ENCODE data around the gene C2orf72.

The C2orf72 gene

GRCh38 chr2:231039294-231039664 lies 2.0 kb downstream of the C2orf72 start:
- Mint-ChIP-seq H3K4me1 (ENCODE audit: low read depth in 2 of 2) (peaks cover 4 to 7% of the 10 kb centered on the region in 2 donors), H3K4me3 (no peak overlapping the region), H3K36me3 (ENCODE audit: insufficient read depth) (peaks cover 3% of the 10 kb centered on the region), H3K9me3 (no peaks in the 10 kb centered on the region), H3K27me3 (peaks cover 65 to 76% of the 10 kb centered on the region in 2 donors), H3K27ac (no peak overlapping the region)
- ATAC-seq (replicated peaks): no peak
- no peak for DNase-seq

GRCh38 chr2:231039821-231040364 lies 2.6 kb downstream of the C2orf72 start:
- Mint-ChIP-seq H3K9me3 (no peaks in the 10 kb centered on the region), H3K36me3 (ENCODE audit: insufficient read depth) (peaks cover 3% of the 10 kb centered on the region), H3K27me3 (peaks cover 59 to 70% of the 10 kb centered on the region in 2 donors), H3K4me1 (ENCODE audit: low read depth in 2 of 2) (peaks cover 4 to 7% of the 10 kb centered on the region in 2 donors), H3K27ac (no peak overlapping the region), H3K4me3 (no peak overlapping the region)
- DNase-seq: no peak
- no peak for ATAC-seq (replicated peaks)

GRCh38 chr2:231041061-231041689 lies 3.9 kb downstream of the C2orf72 start:
- peaks cover 50 to 57% of the 10 kb centered on the region in 2 donors for H3K27me3 Mint-ChIP-seq
- no peak for ATAC-seq (replicated peaks)
- no peak overlapping the region for H3K27ac Mint-ChIP-seq
- DNase-seq: no peak
- no peak overlapping the region for H3K4me3 Mint-ChIP-seq
- peaks cover 3% of the 10 kb centered on the region for H3K36me3 Mint-ChIP-seq (ENCODE audit: insufficient read depth)
- H3K4me1 Mint-ChIP-seq (ENCODE audit: low read depth in 2 of 2): peaks cover 4 to 7% of the 10 kb centered on the region in 2 donors
- H3K9me3 Mint-ChIP-seq: no peaks in the 10 kb centered on the region

- DNase-seq (no peak), ATAC-seq (replicated peaks) (no peak)
- Mint-ChIP-seq H3K36me3 (ENCODE audit: insufficient read depth) (no peaks in the 10 kb centered on the region), H3K27ac (no peak overlapping the region), H3K9me3 (no peaks in the 10 kb centered on the region), H3K27me3 (peaks cover 33 to 55% of the 10 kb centered on the region in 2 donors), H3K4me3 (no peak overlapping the region), H3K4me1 (ENCODE audit: low read depth in 2 of 2) (peaks cover 0 to under 1% of the 10 kb centered on the region in 2 donors)
These were observed 6.5 kb downstream of the C2orf72 start for GRCh38 chr2:231043796-231044195.

- H3K27me3 Mint-ChIP-seq: peaks cover 2 to 24% of the 10 kb centered on the region in 2 donors
- no peak overlapping the region for H3K27ac Mint-ChIP-seq
- H3K9me3 Mint-ChIP-seq: no peaks in the 10 kb centered on the region
- ATAC-seq (replicated peaks): no peak
- no peak for DNase-seq
- peaks cover 0 to 3% of the 10 kb centered on the region in 2 donors for H3K4me1 Mint-ChIP-seq (ENCODE audit: low read depth in 2 of 2)
- H3K4me3 Mint-ChIP-seq: no peak overlapping the region
- no peaks in the 10 kb centered on the region for H3K36me3 Mint-ChIP-seq (ENCODE audit: insufficient read depth)
These were observed 9.6 kb downstream of the C2orf72 start for GRCh38 chr2:231046916-231047273.

GRCh38 chr2:231047274-231047922 lies 10.1 kb downstream of the C2orf72 start:
- ATAC-seq (replicated peaks) (no peak), DNase-seq (no peak)
- Mint-ChIP-seq H3K27me3 (peaks cover 0 to 19% of the 10 kb centered on the region in 2 donors), H3K4me3 (no peak overlapping the region), H3K4me1 (ENCODE audit: low read depth in 2 of 2) (peaks cover 1 to 5% of the 10 kb centered on the region in 2 donors), H3K9me3 (no peaks in the 10 kb centered on the region), H3K36me3 (ENCODE audit: insufficient read depth) (no peaks in the 10 kb centered on the region), H3K27ac (no peak overlapping the region)

GRCh38 chr2:231047923-231048915 lies 10.9 kb downstream of the C2orf72 start:
- no peak overlapping the region for H3K27ac Mint-ChIP-seq
- no peak overlapping the region for H3K4me3 Mint-ChIP-seq
- H3K9me3 Mint-ChIP-seq: no peaks in the 10 kb centered on the region
- no peak for DNase-seq
- peaks cover 9 to 12% of the 10 kb centered on the region in 2 donors for H3K4me1 Mint-ChIP-seq (ENCODE audit: low read depth in 2 of 2)
- peaks cover 4% of the 10 kb centered on the region for H3K36me3 Mint-ChIP-seq (ENCODE audit: insufficient read depth)
- no peak for ATAC-seq (replicated peaks)
- H3K27me3 Mint-ChIP-seq: peaks cover 0 to 21% of the 10 kb centered on the region in 2 donors

GRCh38 chr2:231049286-231050017 lies 12.1 kb downstream of the C2orf72 start:
- ATAC-seq (replicated peaks) (no peak), DNase-seq (no peak)
- peaks cover 8% of the 10 kb centered on the region for H3K36me3 Mint-ChIP-seq (ENCODE audit: insufficient read depth)
- peaks cover 14 to 22% of the 10 kb centered on the region in 2 donors for H3K4me1 Mint-ChIP-seq (ENCODE audit: low read depth in 2 of 2)
- peaks cover 5 to 33% of the 10 kb centered on the region in 2 donors for H3K27me3 Mint-ChIP-seq
- H3K27ac Mint-ChIP-seq: no peak overlapping the region
- no peaks in the 10 kb centered on the region for H3K9me3 Mint-ChIP-seq
- H3K4me3 Mint-ChIP-seq: no peak overlapping the region

GRCh38 chr2:231050018-231050901 lies 12.9 kb downstream of the C2orf72 start:
- ATAC-seq (replicated peaks) (peak; percentile 46), DNase-seq (no peak)
- H3K9me3 Mint-ChIP-seq: no peaks in the 10 kb centered on the region
- H3K4me3 Mint-ChIP-seq: no peak overlapping the region
- peaks cover 5 to 35% of the 10 kb centered on the region in 2 donors for H3K27me3 Mint-ChIP-seq
- no peak overlapping the region for H3K27ac Mint-ChIP-seq
- H3K36me3 Mint-ChIP-seq (ENCODE audit: insufficient read depth): peaks cover 8% of the 10 kb centered on the region
- H3K4me1 Mint-ChIP-seq (ENCODE audit: low read depth in 2 of 2): peaks cover 14 to 22% of the 10 kb centered on the region in 2 donors

- DNase-seq (no peak), ATAC-seq (replicated peaks) (no peak)
- H3K4me1 Mint-ChIP-seq (ENCODE audit: low read depth in 2 of 2): peaks cover 14 to 22% of the 10 kb centered on the region in 2 donors
- peaks cover 5 to 35% of the 10 kb centered on the region in 2 donors for H3K27me3 Mint-ChIP-seq
- peaks cover 8% of the 10 kb centered on the region for H3K36me3 Mint-ChIP-seq (ENCODE audit: insufficient read depth)
- H3K9me3 Mint-ChIP-seq: no peaks in the 10 kb centered on the region
- H3K4me3 Mint-ChIP-seq: peak overlapping the region; percentile 46 to 48
- H3K27ac Mint-ChIP-seq: no peak overlapping the region
These were observed 13.8 kb downstream of the C2orf72 start for GRCh38 chr2:231051116-231051515.

- DNase-seq (peak; percentile 73 to 78 (median 75)), ATAC-seq (replicated peaks) (peak; percentile 65)
- Mint-ChIP-seq H3K4me1 (ENCODE audit: low read depth in 2 of 2) (peaks cover 17 to 27% of the 10 kb centered on the region in 2 donors), H3K27ac (peak overlapping the region in 1 of 2 donors; percentile 75), H3K4me3 (peak overlapping the region; percentile 90 to 92), H3K36me3 (ENCODE audit: insufficient read depth) (peaks cover 12% of the 10 kb centered on the region), H3K9me3 (no peaks in the 10 kb centered on the region), H3K27me3 (peaks cover 5 to 22% of the 10 kb centered on the region in 2 donors)
These were observed 15.4 kb downstream of the C2orf72 start for GRCh38 chr2:231052494-231053451.
